Astrocyte of the cerebellum (primary cell): ENCODE data around the gene ZNF423.

Source experiments
- DNase-seq: peaks from one replicate; pipeline ENCODE4 v3.0.0-alpha.2; 2011; ENCODE audit warnings: low read depth
- H3K4me3 ChIP-seq: 2 replicates; pipeline ENCODE4 v1.5.1; 2011; ENCODE audit warnings: mild to moderate bottlenecking, low read depth, low read length, moderate library complexity
- in situ Hi-C: cut with HindIII; loops from 2 replicates; pipeline ENCODE4 v1.10.0; 2017; ENCODE audit warnings: low sequenced_read_pairs
- TF ChIP-seq, protein P1 (sequence below): IDR thresholded peaks from 2 replicates; pipeline ENCODE4 v1.5.1; 2012; ENCODE audit warnings: low read length, low read depth, moderate library complexity, mild to moderate bottlenecking; ENCODE audit errors: missing control alignments

The ZNF423 gene

DNA sequence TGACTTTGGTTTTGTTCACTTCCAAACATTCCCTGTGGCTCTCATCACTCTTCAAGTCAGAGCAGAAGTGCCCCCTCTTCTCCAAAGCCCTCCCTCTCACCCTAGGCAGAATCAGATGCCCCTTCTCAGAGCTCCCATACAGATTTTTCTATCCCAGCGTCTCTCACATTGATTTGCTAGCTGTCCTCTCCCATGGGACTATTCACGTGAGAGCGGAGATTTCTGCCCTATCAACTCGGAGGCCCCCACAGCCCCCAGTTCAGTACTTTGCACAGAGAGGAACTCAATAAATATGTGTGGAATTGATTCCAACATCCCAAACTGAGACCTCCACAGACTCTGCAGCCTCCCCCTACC is 299.7 kb downstream of the ZNF423 start:
- H3K4me3 ChIP-seq: no peak overlapping the region
- in situ Hi-C loops: no loop called here
- no peak for DNase-seq
- TF ChIP-seq, protein P1, sequence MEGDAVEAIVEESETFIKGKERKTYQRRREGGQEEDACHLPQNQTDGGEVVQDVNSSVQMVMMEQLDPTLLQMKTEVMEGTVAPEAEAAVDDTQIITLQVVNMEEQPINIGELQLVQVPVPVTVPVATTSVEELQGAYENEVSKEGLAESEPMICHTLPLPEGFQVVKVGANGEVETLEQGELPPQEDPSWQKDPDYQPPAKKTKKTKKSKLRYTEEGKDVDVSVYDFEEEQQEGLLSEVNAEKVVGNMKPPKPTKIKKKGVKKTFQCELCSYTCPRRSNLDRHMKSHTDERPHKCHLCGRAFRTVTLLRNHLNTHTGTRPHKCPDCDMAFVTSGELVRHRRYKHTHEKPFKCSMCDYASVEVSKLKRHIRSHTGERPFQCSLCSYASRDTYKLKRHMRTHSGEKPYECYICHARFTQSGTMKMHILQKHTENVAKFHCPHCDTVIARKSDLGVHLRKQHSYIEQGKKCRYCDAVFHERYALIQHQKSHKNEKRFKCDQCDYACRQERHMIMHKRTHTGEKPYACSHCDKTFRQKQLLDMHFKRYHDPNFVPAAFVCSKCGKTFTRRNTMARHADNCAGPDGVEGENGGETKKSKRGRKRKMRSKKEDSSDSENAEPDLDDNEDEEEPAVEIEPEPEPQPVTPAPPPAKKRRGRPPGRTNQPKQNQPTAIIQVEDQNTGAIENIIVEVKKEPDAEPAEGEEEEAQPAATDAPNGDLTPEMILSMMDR: no peak

DNA sequence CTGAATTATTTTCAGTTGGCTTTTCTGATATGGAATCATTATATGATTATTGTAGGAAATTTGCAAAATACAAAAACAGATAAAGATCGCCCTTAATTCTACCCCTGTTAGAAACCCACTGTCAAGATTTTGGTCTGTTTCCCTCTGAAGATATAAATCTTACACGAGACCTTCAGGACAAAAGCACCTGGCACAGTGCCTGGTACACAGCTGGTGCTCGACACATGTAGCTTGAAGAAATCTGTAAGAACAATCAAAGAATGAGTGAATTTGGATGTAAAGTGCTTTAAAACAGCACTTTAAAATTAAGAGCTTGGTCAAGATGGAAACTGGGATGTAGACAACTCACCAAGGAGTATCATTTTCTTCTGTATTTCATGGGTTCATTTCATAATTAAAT is 301.2 kb downstream of the ZNF423 start:
- H3K4me3 ChIP-seq: no peak overlapping the region
- no peak for DNase-seq
- in situ Hi-C loops: loop anchor here (5.0 kb wide), 1 partner anchor 48 kb away; no protein-coding TSS in a partner anchor
- TF ChIP-seq, protein P1: no peak

DNA sequence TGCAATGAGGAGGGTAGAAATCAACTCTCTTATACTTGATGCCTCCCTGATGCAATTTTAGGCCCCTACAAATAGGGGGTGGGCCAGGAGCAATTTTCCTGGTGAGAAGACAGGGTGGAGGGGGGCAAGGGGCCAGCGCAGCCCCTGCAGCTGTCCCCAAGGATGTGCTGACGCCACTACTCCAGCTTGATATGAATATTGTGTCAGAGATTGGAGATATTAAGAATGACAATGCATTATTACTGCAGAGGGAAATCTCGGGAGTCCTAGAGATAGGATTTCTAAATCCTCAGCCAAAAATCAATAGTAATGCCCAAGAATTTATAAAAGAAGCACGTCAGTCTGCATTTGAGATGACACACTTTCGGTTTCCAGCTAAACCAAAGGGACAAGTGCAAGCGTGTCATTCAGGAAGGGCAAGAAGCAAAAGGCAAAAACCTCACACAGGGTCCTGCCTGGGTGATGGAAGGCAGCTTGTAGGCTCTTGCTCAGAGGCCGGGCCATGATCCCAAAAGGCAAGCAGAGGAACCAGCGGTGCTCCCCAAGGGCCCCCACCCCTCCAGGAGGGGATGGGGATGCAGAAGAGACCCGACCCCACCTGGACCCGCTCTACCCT is 303.5 kb downstream of the ZNF423 start:
- H3K4me3 ChIP-seq: no peak overlapping the region
- in situ Hi-C loops: loop anchor here (5.0 kb wide), 1 partner anchor 50 kb away; no protein-coding TSS in a partner anchor
- TF ChIP-seq, protein P1: no peak
- DNase-seq: no peak

DNA sequence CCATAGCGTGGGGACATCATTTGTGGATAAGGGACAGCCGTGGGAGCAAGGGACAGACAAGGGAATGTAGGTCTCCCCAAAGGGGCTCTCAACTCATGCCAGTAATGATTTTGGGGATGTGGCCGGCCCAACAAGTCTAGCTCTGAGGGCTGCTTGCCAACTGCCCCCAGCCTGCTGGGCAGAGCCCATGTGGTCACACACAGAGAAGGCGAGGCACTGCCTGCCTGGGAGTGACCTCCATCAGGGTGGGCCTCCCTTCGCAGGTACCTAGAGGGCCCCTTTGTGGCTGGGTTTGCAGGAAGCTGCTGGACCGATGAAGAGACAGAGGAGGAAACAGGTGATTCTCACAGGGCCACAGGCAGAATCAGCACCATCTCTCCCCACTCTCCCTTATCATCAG is 305.2 kb downstream of the ZNF423 start:
- no peak for DNase-seq
- TF ChIP-seq, protein P1: no peak
- no peak overlapping the region for H3K4me3 ChIP-seq
- in situ Hi-C loops: loop anchor here (5.0 kb wide), 1 partner anchor 52 kb away; no protein-coding TSS in a partner anchor

DNA sequence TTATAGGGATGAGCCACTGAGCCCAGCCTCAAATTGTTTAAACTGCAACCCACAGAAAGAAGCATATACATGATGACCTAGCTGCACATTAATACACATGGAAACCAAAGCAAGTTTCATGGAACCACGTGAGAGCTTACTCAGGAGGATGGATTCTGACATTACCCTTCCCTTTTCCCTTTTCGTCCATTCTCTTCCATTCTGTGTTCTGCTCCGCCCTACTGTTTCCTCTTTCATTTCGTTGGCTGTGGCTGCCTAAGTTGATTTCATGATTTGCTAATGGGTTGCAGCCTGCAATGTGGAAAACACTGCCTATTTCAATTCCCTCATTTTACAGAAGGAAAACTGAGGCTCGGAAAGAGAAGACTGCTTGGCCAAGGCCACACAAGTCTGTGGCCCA is 305.8 kb downstream of the ZNF423 start:
- H3K4me3 ChIP-seq: no peak overlapping the region
- TF ChIP-seq, protein P1: no peak
- in situ Hi-C loops: loop anchor here (5.0 kb wide), 1 partner anchor 52 kb away; no protein-coding TSS in a partner anchor
- no peak for DNase-seq

DNA sequence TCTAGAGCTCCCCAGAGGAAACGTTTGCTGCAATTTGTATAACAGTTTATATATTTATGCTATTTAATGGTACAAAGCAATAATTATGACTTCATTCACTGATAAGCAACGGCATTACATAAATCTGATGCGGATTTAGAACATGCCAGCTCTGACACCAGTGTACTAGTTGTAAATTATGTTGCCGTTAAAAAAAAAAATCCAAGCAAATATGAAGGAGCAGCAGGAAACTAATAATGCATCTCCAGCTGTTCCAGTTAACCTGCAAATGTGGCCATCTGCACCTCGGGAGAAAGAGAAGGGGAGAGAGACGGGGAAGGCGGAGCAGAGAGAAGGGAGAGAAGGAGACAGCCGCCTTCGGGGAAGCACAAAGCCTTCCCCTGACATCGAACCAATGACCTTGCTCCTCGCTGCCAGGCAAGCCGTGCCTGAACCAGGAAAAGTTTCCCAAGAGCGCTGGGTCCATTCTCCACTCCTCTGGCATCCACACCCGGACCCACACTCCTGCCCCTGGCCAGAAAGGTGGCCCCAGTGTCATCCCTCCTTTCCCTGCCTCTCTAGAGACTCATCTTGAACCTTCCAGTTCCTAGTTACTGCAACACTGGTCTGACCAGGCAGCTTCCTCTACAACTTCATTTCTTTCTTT is 307.5 kb downstream of the ZNF423 start:
- H3K4me3 ChIP-seq: no peak overlapping the region

More for the DNA sequence above, 307.5 kb downstream of the ZNF423 start:
- in situ Hi-C loops: no loop called here
- no peak for DNase-seq
- TF ChIP-seq, protein P1: no peak
